Hepatocyte (in vitro differentiated cells): ENCODE results near the gene CEBPB. TPM values are rescaled to one million over a fixed set of nuclear protein-coding genes. Genes with fewer than 3 reads are reported as not detected.

Experiments used
- DNase-seq: peaks from one replicate; pipeline ENCODE4 v3.0.0-alpha.2; 2016; ENCODE audit warnings: low spot score
- H2AFZ ChIP-seq: fragments of 200-600 bp; sonication (generic); 2 replicates; pipeline ENCODE4 v1.6.0; 2016; ENCODE audit warnings: antibody characterized with exemption, mild to moderate bottlenecking
- H3K27ac ChIP-seq: fragments of 200-600 bp; sonication (generic); 2 replicates; pipeline ENCODE4 v1.5.1; 2016; ENCODE audit warnings: mild to moderate bottlenecking
- H3K27me3 ChIP-seq: fragments of 200-600 bp; sonication (generic); 2 replicates; pipeline ENCODE4 v1.6.1; 2016
- H3K36me3 ChIP-seq: fragments of 200-600 bp; sonication (generic); replicated peaks from 2 replicates; pipeline ENCODE4 v1.5.1; 2016; ENCODE audit warnings: low read depth; ENCODE audit not compliant: insufficient read depth
- H3K4me1 ChIP-seq: fragments of 200-600 bp; sonication (generic); 2 replicates; pipeline ENCODE4 v1.5.1; 2016; ENCODE audit warnings: mild to moderate bottlenecking, moderate library complexity; ENCODE audit not compliant: insufficient read depth
- H3K4me2 ChIP-seq: fragments of 200-600 bp; sonication (generic); 2 replicates; pipeline ENCODE4 v1.6.0; 2016
- H3K4me3 ChIP-seq: fragments of 200-600 bp; sonication (generic); 2 replicates; pipeline ENCODE4 v1.5.1; 2016; ENCODE audit warnings: mild to moderate bottlenecking
- H3K79me2 ChIP-seq: fragments of 200-600 bp; sonication (generic); 2 replicates; pipeline ENCODE4 v1.6.0; 2017; ENCODE audit warnings: mild to moderate bottlenecking
- H3K9me2 ChIP-seq: fragments of 200-600 bp; sonication (generic); replicated peaks from 2 replicates; pipeline ENCODE4 v1.6.0; 2017; ENCODE audit warnings: mild to moderate bottlenecking; ENCODE audit not compliant: insufficient read depth
- H3K9me3 ChIP-seq: fragments of 200-600 bp; sonication (generic); 2 replicates; pipeline ENCODE4 v1.5.1; 2016; ENCODE audit warnings: low read depth, mild to moderate bottlenecking
- H4K20me1 ChIP-seq: fragments of 200-600 bp; sonication (generic); 2 replicates; pipeline ENCODE4 v1.6.0; 2016; ENCODE audit warnings: mild to moderate bottlenecking; ENCODE audit not compliant: insufficient read depth, poor library complexity, severe bottlenecking
- EZH2 ChIP-seq: fragments of 200-600 bp; sonication (generic); IDR thresholded peaks from 2 replicates; pipeline ENCODE4 v1.6.1; 2016; ENCODE audit warnings: antibody characterized with exemption, mild to moderate bottlenecking, borderline replicate concordance
- EZH2phosphoT487 ChIP-seq: fragments of 200-600 bp; sonication (generic); IDR thresholded peaks from one replicate; pipeline ENCODE4 v1.6.1; 2018; ENCODE audit warnings: antibody characterized with exemption, mild to moderate bottlenecking, low read depth, moderate library complexity; ENCODE audit not compliant: unreplicated experiment, severe bottlenecking
- WGBS: methylation state at CpG from one replicate; pipeline ENCODE4 v1.1.6; 2016; ENCODE audit warnings: low lambda C conversion rate; ENCODE audit errors: missing lambda C conversion rate; 5-methylcytosine and 5-hydroxymethylcytosine counted together
- polyA plus RNA-seq: library from polyadenylated mRNA; unstranded; fragments of >200 nt; fragmentation: Nextera tagmentation; extraction: Ambion mirVana; gene quantifications from 2 replicates; pipeline ENCODE4 v1.2.1, GENCODE V29; 2016
- total RNA-seq: library from RNA; depleted of rRNA; stranded (reverse); fragments of >200 nt; gene quantifications from 2 replicates; pipeline ENCODE4 v1.2.3, GENCODE V29; 2014
- TF ChIP-seq, protein P1 (sequence below): fragments of 200-600 bp; sonication (generic); IDR thresholded peaks from 2 replicates; pipeline ENCODE4 v1.5.1; 2016; ENCODE audit warnings: antibody characterized with exemption, mild to moderate bottlenecking; ENCODE audit not compliant: poor library complexity

CEBPB gene
- total and polyA plus RNA-seq, 2 experiments from 2014 or later, result 58.9 to 159 TPM

DNA sequence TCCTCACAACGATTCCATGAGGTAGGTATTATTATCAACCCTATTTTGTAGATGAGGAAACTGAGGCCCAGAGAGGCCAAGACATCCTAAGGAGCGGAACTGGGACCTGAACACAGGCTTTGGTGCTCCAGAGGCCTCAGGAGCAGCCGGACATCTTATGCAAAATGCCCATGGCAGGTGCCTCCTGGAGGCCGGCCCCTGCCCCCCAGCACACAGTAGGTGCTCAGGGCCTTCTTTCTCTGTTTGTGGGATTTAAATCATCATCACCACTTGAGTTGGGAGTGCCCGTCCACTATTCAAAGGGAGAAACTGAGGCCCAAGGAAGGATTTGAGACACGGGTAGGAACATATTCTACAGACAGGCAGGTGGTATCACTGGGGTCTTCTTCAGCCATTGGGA lies 41.2 kb downstream of the CEBPB start:
- TF ChIP-seq EZH2 (no peak), EZH2phosphoT487 (no peak)
- TF ChIP-seq, protein P1, sequence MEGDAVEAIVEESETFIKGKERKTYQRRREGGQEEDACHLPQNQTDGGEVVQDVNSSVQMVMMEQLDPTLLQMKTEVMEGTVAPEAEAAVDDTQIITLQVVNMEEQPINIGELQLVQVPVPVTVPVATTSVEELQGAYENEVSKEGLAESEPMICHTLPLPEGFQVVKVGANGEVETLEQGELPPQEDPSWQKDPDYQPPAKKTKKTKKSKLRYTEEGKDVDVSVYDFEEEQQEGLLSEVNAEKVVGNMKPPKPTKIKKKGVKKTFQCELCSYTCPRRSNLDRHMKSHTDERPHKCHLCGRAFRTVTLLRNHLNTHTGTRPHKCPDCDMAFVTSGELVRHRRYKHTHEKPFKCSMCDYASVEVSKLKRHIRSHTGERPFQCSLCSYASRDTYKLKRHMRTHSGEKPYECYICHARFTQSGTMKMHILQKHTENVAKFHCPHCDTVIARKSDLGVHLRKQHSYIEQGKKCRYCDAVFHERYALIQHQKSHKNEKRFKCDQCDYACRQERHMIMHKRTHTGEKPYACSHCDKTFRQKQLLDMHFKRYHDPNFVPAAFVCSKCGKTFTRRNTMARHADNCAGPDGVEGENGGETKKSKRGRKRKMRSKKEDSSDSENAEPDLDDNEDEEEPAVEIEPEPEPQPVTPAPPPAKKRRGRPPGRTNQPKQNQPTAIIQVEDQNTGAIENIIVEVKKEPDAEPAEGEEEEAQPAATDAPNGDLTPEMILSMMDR, result no peak
- Histone ChIP-seq H3K79me2 (no peaks in the 10 kb centered on the region), H3K27me3 (no peaks in the 10 kb centered on the region), H3K27ac (no peak overlapping the region), H3K9me2 (no peaks in the 10 kb centered on the region), H4K20me1 (no peaks in the 10 kb centered on the region), H3K4me3 (no peak overlapping the region), H3K4me2 (no peak overlapping the region), H3K36me3 (no peaks in the 10 kb centered on the region), H3K9me3 (no peaks in the 10 kb centered on the region), H3K4me1 (no peaks in the 10 kb centered on the region), H2AFZ (no peak overlapping the region)
- DNase-seq, result no peak
- 95% methylated on average over 6 of the region's 6 CpGs for WGBS

- no peaks in the 10 kb centered on the region for H3K4me1 ChIP-seq
- H3K36me3 ChIP-seq, result no peaks in the 10 kb centered on the region
- no peak overlapping the region for H3K27ac ChIP-seq
- no peak overlapping the region for H3K4me2 ChIP-seq
- no peaks in the 10 kb centered on the region for H3K27me3 ChIP-seq
- 93% methylated on average over 7 of the region's 7 CpGs for WGBS
- H3K4me3 ChIP-seq, result no peak overlapping the region
- H3K79me2 ChIP-seq, result no peaks in the 10 kb centered on the region
- H3K9me3 ChIP-seq, result no peaks in the 10 kb centered on the region
- no peaks in the 10 kb centered on the region for H4K20me1 ChIP-seq
- no peak for DNase-seq
- H3K9me2 ChIP-seq, result no peaks in the 10 kb centered on the region
- no peak overlapping the region for H2AFZ ChIP-seq
- TF ChIP-seq, protein P1, result no peak
- TF ChIP-seq EZH2phosphoT487 (no peak), EZH2 (no peak)
These were observed 42.2 kb downstream of the CEBPB start for GRCh38 chr20:50232651-50233324.

DNA sequence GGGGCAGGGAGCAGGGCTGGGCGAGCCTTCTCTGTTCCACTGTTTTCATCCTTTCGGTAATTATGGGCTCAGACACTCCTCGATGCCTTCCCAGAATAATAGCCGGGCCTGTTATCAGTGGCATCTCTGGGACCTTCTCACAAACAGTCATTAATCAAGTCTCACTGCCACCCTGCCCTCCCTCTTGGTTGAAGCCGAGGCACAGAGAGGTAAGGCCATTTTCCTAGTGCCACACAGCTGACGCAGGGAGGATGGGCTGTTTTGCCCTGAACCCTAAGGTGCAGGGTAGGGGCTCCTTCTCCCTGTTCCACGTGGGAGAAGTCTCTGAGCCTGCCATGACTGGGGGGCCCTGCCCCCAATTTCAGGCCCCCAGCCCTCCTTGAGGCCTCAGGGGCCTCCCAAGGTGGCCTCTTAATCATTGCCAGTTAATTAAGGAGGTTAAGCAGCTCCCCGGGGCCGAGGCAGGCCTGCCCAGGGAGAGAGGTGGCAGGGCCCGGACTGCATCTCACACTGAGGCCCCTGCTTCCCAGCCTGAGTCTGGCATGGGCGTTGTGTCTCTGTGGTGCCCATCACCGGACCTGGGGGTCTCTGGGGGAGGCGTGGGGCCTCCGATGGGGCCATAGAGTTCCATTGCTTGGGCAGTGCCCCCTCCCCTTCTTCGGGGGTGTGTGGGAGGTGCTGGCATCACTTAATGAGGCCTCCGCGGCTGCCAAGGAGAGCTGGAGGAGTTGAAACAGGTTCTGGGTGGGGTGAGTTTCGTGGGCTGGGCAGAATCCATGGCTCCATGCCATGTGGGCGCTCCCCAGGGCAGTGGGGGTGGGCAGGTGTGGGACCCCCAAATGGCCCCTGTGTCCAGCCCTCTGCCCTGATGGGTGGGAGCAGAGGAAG lies 42.9 kb downstream of the CEBPB start:
- Histone ChIP-seq H4K20me1 (no peaks in the 10 kb centered on the region), H3K4me1 (no peaks in the 10 kb centered on the region), H3K36me3 (no peaks in the 10 kb centered on the region), H3K9me3 (no peaks in the 10 kb centered on the region), H3K9me2 (no peaks in the 10 kb centered on the region), H3K79me2 (no peaks in the 10 kb centered on the region), H3K27me3 (no peaks in the 10 kb centered on the region), H3K27ac (no peak overlapping the region), H3K4me2 (no peak overlapping the region), H2AFZ (no peak overlapping the region), H3K4me3 (no peak overlapping the region)
- WGBS, result 70% methylated on average over 16 of the region's 19 CpGs
- DNase-seq, result no peak
- TF ChIP-seq EZH2phosphoT487, result no peak

GRCh38 chr20:50234288-50234687 lies 43.7 kb downstream of the CEBPB start:
- no peak for DNase-seq
- no peak overlapping the region for H3K4me3 ChIP-seq
- no peaks in the 10 kb centered on the region for H3K79me2 ChIP-seq
- 89% methylated on average over 12 of the region's 12 CpGs for WGBS
- H3K9me3 ChIP-seq, result no peaks in the 10 kb centered on the region
- H3K4me2 ChIP-seq, result no peak overlapping the region
- H4K20me1 ChIP-seq, result no peaks in the 10 kb centered on the region
- TF ChIP-seq EZH2 (no peak), EZH2phosphoT487 (no peak)
- TF ChIP-seq, protein P1, result no peak
- H3K36me3 ChIP-seq, result no peaks in the 10 kb centered on the region
- H2AFZ ChIP-seq, result no peak overlapping the region
- H3K4me1 ChIP-seq, result no peaks in the 10 kb centered on the region
- H3K27me3 ChIP-seq, result no peaks in the 10 kb centered on the region
- H3K9me2 ChIP-seq, result no peaks in the 10 kb centered on the region
- no peak overlapping the region for H3K27ac ChIP-seq
